GM12865 (cell line): ENCODE results near the gene CD300LF.

Experiments
- DNase-seq: peaks from one replicate; pipeline ENCODE4 v3.0.0; 2010; ENCODE audit warnings: low read depth
- H3K4me3 ChIP-seq: 2 replicates; pipeline ENCODE4 v1.5.1; 2011; ENCODE audit warnings: mild to moderate bottlenecking, low read depth, low read length, control low read depth
- TF ChIP-seq, protein P1 (sequence below): IDR thresholded peaks from 2 replicates; pipeline ENCODE4 v1.5.1; 2011; ENCODE audit warnings: low read length, control low read depth, low read depth, inconsistent platforms; ENCODE audit not compliant: insufficient read depth; ENCODE audit errors: missing control alignments

Gene CD300LF

DNA sequence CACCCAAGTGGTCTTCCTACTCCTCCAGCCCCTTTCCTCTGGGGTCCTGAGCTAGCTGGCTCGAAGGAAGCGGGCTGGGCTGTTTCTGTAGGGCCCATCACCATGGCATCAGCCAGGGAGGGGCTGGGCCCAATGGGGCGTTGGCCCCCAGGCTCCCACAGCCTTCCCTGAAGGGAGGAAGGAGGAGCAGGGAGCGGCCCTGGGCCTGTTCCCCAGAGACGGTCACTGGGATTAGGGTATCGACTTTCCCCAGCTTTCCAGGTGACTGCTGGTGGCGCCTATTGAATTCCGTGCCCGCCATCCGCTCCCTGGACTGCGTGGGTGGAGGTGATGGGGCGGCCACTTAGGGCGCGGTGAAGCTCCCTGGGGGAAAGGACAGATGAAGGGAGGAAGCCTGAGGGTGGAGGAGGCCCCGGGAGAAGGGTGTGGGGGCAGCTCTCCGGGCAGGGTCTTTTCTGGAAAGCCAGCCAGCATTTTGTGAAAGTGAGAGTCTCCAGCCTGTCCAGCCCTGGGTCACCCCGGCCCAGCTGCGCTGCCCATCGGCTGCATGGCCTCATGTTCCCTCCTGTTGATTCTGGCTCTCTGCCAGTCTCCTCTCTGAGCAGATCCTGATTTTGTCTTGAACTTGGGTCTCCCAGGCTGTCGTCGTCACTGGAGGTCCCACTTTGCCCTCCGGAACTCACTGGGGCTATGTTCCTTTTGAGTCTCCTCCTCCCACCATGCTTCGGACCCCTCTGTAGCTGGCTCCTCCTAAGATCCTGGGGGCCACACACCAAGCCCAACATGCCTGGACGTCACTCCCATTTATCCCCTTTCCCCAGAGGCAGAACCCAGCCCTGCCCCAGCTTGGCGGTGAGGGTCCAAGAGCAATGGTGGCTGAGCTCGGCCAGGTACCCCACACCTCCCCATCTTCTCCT lies 45.5 kb upstream of the CD300LF start:
- TF ChIP-seq, protein P1, sequence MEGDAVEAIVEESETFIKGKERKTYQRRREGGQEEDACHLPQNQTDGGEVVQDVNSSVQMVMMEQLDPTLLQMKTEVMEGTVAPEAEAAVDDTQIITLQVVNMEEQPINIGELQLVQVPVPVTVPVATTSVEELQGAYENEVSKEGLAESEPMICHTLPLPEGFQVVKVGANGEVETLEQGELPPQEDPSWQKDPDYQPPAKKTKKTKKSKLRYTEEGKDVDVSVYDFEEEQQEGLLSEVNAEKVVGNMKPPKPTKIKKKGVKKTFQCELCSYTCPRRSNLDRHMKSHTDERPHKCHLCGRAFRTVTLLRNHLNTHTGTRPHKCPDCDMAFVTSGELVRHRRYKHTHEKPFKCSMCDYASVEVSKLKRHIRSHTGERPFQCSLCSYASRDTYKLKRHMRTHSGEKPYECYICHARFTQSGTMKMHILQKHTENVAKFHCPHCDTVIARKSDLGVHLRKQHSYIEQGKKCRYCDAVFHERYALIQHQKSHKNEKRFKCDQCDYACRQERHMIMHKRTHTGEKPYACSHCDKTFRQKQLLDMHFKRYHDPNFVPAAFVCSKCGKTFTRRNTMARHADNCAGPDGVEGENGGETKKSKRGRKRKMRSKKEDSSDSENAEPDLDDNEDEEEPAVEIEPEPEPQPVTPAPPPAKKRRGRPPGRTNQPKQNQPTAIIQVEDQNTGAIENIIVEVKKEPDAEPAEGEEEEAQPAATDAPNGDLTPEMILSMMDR, result no peak
- no peak for DNase-seq
- H3K4me3 ChIP-seq, result no peak overlapping the region

DNA sequence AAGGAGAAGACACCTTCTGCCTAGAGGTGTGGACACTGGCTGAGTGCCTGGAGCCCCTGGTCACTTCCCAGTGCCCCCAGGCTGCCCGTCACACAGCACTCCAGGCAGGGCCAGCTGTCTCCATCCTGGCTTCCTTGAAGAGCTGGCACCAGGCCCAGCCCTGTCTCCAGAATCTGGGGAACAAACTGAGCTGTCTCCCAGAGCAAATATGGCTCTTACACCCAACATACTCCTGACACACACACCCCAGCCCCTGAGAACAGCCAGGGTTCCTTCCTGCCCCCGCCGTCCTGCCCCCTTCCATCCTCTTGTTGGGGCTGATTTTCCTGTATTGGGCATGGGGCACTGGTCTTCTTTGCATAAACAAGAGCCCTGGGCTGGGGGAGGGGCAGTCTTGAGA lies 44.8 kb upstream of the CD300LF start:
- H3K4me3 ChIP-seq, result no peak overlapping the region
- TF ChIP-seq, protein P1, result no peak
- no peak for DNase-seq

DNA sequence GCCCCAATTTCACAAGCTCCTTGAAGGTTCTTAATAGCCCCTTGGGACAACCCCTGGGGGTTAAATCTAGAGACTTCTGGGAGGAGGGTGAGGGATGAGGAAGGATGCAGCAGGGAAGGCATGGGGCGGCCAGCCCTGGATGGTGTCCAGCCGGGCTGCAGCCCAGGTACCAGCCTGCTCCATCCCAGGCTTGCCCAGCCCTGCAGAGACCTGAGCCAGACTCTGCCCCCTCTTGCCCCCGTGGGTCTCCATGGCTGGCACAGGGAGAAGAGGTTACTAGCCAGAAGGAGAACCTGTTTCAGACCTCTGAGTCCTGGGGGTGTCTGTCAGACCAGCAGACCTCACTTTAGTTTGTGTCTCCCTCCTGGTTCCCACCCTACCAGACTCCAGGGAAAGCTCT lies 44.2 kb upstream of the CD300LF start:
- TF ChIP-seq, protein P1, result no peak
- no peak for DNase-seq

DNA sequence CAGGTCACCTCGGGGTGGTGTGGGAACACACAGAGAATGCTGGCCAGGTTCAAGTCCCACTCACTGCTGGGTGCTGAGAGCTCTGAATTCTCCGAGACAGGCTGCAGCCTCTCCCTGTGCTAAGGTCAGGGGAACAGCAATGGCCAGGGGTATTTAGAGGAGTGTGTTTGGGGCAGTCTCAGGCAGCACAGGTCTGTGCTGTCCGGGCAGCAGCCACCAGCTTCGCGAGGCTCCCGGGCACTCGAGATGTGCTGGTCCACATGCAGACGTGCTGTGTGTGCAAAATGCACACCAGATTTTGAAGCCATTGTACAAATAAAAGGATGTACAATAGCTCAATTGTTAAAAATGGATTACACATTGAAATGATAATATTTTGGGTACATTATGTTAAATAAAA lies 42.8 kb upstream of the CD300LF start:
- TF ChIP-seq, protein P1, result no peak
- H3K4me3 ChIP-seq, result no peak overlapping the region

More for the DNA sequence above, 44.2 kb upstream of the CD300LF start:
- H3K4me3 ChIP-seq, result no peak overlapping the region

DNA sequence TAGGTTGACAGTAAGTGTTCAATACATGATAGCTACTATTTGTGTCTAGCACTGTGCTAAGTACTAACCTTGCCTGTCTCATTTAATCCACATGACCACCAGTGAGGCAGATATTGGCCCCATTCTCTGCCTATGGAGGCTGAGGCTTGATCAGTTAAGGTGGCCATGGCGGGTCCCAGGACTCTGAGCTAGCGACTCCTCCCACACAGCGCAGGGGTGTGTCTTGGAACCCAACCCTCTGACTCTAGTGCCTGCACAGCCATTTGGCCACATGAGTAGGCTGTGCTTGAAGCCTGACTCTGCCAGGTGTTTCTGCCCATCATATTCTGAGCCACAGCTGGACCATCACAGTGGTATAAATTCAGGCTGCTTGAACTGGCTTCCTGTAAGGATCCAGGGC lies 42.1 kb upstream of the CD300LF start:
- DNase-seq, result no peak
- TF ChIP-seq, protein P1, result no peak
- no peak overlapping the region for H3K4me3 ChIP-seq

More for the DNA sequence above, 42.8 kb upstream of the CD300LF start:
- DNase-seq, result no peak

DNA sequence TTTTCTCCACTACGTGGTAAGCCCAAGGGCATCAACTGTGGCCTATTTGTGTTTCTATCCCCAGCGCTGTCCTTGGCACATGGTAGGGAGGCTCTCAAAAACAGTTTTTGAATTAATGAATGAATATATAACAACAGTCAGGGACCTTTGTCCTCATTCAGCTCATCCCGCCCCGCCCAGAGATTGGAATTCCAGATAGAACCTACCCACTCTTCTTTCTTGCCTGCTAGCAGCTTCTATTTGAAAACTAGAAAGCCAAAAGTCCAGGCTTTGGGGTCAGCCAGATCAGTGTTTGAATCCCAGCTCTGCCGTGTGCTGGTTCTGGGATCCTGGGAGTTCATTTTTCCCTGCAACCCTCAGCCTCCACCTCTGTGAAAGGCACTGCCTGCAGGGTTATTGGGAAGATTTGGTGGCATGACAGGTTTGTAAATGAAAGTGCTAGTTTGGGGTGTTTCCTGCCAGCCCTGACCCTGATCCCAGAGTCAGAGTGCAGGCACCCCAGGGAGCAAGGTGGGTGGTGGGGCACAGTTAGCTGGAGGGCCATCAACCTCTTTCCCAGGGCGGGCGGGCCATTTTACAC lies 40.2 kb upstream of the CD300LF start:
- H3K4me3 ChIP-seq, result no peak overlapping the region
- no peak for DNase-seq
- TF ChIP-seq, protein P1, result no peak
